Liver (tissue), 9 donors: Measurements from ENCODE around the gene SOAT1. TPM values are rescaled to one million over a fixed set of nuclear protein-coding genes. Genes with fewer than 3 reads are reported as not detected.

Experiments
- DNase-seq: peaks from one replicate; pipeline ENCODE4 v3.0.0-alpha.2; 2017; ENCODE audit warnings: low spot score
- H3K27ac ChIP-seq, 2 donors: one replicate each; pipeline ENCODE4 v1.7.0; 2013; ENCODE audit warnings: inconsistent platforms in 2 of 2, low read length in 2 of 2, control low read depth in 1 of 2, low read depth in 1 of 2, mild to moderate bottlenecking in 1 of 2
- H3K27me3 ChIP-seq, 4 donors: one replicate each; pipeline versions ENCODE4 v1.6.1 to v1.7.0; 2013; ENCODE audit warnings: low read length in 3 of 4, inconsistent platforms in 1 of 4, mild to moderate bottlenecking in 1 of 4, moderate library complexity in 1 of 4; ENCODE audit not compliant: control insufficient read depth in 4 of 4, insufficient read depth in 4 of 4
- H3K36me3 ChIP-seq, 4 donors: one replicate each; pipeline versions ENCODE4 v1.6.1 to v1.7.0; 2013; ENCODE audit warnings: low read length in 3 of 4, mild to moderate bottlenecking in 3 of 4, low read depth in 1 of 4, moderate library complexity in 1 of 4; ENCODE audit not compliant: control insufficient read depth in 4 of 4, insufficient read depth in 3 of 4
- H3K4me1 ChIP-seq, 4 donors: one replicate each; pipeline versions ENCODE4 v1.6.1 to v1.7.0; 2013; ENCODE audit warnings: low read length in 3 of 4, mild to moderate bottlenecking in 3 of 4, moderate library complexity in 1 of 4; ENCODE audit not compliant: control insufficient read depth in 4 of 4, insufficient read depth in 4 of 4
- H3K4me3 ChIP-seq, 3 donors: one replicate each; pipeline versions ENCODE4 v1.6.1 to v1.7.0; 2013; ENCODE audit warnings: low read length in 3 of 3, control low read depth in 1 of 3, low read depth in 1 of 3, mild to moderate bottlenecking in 1 of 3
- H3K9ac ChIP-seq, 2 donors: one replicate each; pipeline ENCODE4 v1.7.0; 2013; ENCODE audit warnings: low read length in 2 of 2, mild to moderate bottlenecking in 2 of 2, moderate library complexity in 2 of 2, control low read depth in 1 of 2, low read depth in 1 of 2
- H3K9me3 ChIP-seq, 4 donors: one replicate each; pipeline versions ENCODE4 v1.6.1 to v1.7.0; 2013; ENCODE audit warnings: low read length in 3 of 4; ENCODE audit not compliant: control insufficient read depth in 4 of 4
- EGR1 ChIP-seq, 2 donors: IDR thresholded peaks; 2 replicates each; pipeline ENCODE4 v1.6.1; 2016 to 2018; ENCODE audit warnings: antibody characterized with exemption in 2 of 2, low read depth in 2 of 2
- FOXA2 ChIP-seq: IDR thresholded peaks from 2 replicates; pipeline ENCODE4 v1.6.1; 2016; ENCODE audit warnings: antibody characterized with exemption
- GABPA ChIP-seq, 2 donors: IDR thresholded peaks in 1 of 2; conservative IDR thresholded peaks in 1 of 2; 2 replicates each; pipeline ENCODE4 v1.6.1; 2016; ENCODE audit warnings: antibody characterized with exemption in 2 of 2, mild to moderate bottlenecking in 1 of 2, moderate library complexity in 1 of 2
- HNF4A ChIP-seq, 2 donors: conservative IDR thresholded peaks; 2 replicates each; pipeline ENCODE4 v1.6.1; 2016; ENCODE audit warnings: antibody characterized with exemption in 2 of 2, mild to moderate bottlenecking in 2 of 2
- HNF4G ChIP-seq: IDR thresholded peaks from 2 replicates; pipeline ENCODE4 v1.6.1; 2016; ENCODE audit warnings: antibody characterized with exemption
- JUND ChIP-seq, 2 donors: IDR thresholded peaks; 2 replicates each; pipeline ENCODE4 v1.6.1; 2016; ENCODE audit warnings: antibody characterized with exemption in 2 of 2
- NR2F2 ChIP-seq: IDR thresholded peaks from 2 replicates; pipeline ENCODE4 v1.6.1; 2016; ENCODE audit warnings: antibody characterized with exemption
- RAD21 ChIP-seq, 2 donors: IDR thresholded peaks; 2 replicates each; pipeline ENCODE4 v1.6.1; 2016; ENCODE audit warnings: antibody characterized with exemption in 2 of 2, mild to moderate bottlenecking in 2 of 2
- RXRA ChIP-seq, 2 donors: IDR thresholded peaks; 2 replicates each; pipeline ENCODE4 v1.6.1; 2017 to 2018; ENCODE audit warnings: antibody characterized with exemption in 2 of 2, mild to moderate bottlenecking in 1 of 2
- SP1 ChIP-seq: IDR thresholded peaks from 2 replicates; pipeline ENCODE4 v1.6.1; 2018; ENCODE audit warnings: antibody characterized with exemption, mild to moderate bottlenecking
- TAF1 ChIP-seq: conservative IDR thresholded peaks from 2 replicates; pipeline ENCODE4 v1.6.1; 2016; ENCODE audit warnings: antibody characterized with exemption, mild to moderate bottlenecking
- YY1 ChIP-seq: IDR thresholded peaks from 2 replicates; pipeline ENCODE4 v1.6.1; 2016; ENCODE audit warnings: antibody characterized with exemption, mild to moderate bottlenecking
- WGBS: extraction: QIAGEN DNeasy Blood & Tissue Kit; methylation state at CpG from one replicate; pipeline ENCODE4 v1.1.7; 2013; 5-methylcytosine and 5-hydroxymethylcytosine counted together
- polyA plus RNA-seq, 2 donors: library from polyadenylated mRNA; stranded (reverse) in 1 of 2; unstranded in 1 of 2; fragments of 200-250 nt in 1 of 2; fragments of >200 nt in 1 of 2; fragmentation: Nextera tagmentation in 1 of 2; extraction: Ambion mirVana in 1 of 2; gene quantifications; one replicate each; pipeline versions ENCODE4 v1.2.1 to v1.2.3, GENCODE V29; 2013 to 2015
- total RNA-seq, 2 donors: library from RNA; depleted of rRNA; stranded (reverse); fragments of >200 nt; gene quantifications; one replicate each; pipeline ENCODE4 v1.2.3, GENCODE V29; 2014
- TF ChIP-seq, protein P1 (sequence below): IDR thresholded peaks from 2 replicates; pipeline ENCODE4 v1.6.1; 2016; ENCODE audit warnings: antibody characterized with exemption
- TF ChIP-seq, protein P2 (sequence below): fragments of 150-350 bp; IDR thresholded peaks from 2 replicates; pipeline ENCODE4 v1.5.1; 2017; ENCODE audit warnings: improper control_type of control experiment, low read depth, low read length; ENCODE audit not compliant: missing input control
- TF ChIP-seq, protein P3 (sequence below): IDR thresholded peaks from 2 replicates; pipeline ENCODE4 v1.6.1; 2016; ENCODE audit warnings: antibody characterized with exemption
- TF ChIP-seq, protein P4 (sequence below): IDR thresholded peaks from 2 replicates; pipeline ENCODE4 v1.6.1; 2016; ENCODE audit warnings: antibody characterized with exemption
- TF ChIP-seq, protein P5 (sequence below): IDR thresholded peaks from 2 replicates; pipeline ENCODE4 v1.6.1; 2016; ENCODE audit warnings: antibody characterized with exemption, mild to moderate bottlenecking
- donor health status: healthy.
- donor health status: healthy.
- donor health status: healthy.
- donor health status: healthy.
- donor health status: healthy.

Gene SOAT1
- total and polyA plus RNA-seq, 4 donors = 4.3 to 14.0 (median 9.3) TPM

DNA sequence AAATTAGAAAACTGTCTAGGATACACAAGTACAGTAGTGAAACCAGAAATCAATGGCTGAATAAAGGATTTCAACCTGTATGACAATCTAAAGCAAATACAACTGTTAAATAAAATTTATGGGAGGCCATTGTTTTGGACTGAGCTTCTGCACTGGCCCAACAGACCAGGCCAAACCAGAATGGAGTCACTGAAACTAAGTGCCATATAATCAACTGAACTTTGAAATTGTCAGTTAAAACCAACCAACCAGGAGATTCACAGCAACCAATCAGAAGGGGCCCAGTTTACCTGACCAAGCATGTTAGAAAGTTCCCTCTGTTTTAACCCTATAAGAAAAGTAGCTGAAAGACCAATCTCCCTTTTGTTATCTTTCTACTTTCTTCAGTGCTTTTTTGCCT, 30.5 kb upstream of the SOAT1 start:
- no peak for TF ChIP-seq SP1
- TF ChIP-seq, protein P1, sequence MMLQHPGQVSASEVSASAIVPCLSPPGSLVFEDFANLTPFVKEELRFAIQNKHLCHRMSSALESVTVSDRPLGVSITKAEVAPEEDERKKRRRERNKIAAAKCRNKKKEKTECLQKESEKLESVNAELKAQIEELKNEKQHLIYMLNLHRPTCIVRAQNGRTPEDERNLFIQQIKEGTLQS = no peak
- TF ChIP-seq, protein P2, sequence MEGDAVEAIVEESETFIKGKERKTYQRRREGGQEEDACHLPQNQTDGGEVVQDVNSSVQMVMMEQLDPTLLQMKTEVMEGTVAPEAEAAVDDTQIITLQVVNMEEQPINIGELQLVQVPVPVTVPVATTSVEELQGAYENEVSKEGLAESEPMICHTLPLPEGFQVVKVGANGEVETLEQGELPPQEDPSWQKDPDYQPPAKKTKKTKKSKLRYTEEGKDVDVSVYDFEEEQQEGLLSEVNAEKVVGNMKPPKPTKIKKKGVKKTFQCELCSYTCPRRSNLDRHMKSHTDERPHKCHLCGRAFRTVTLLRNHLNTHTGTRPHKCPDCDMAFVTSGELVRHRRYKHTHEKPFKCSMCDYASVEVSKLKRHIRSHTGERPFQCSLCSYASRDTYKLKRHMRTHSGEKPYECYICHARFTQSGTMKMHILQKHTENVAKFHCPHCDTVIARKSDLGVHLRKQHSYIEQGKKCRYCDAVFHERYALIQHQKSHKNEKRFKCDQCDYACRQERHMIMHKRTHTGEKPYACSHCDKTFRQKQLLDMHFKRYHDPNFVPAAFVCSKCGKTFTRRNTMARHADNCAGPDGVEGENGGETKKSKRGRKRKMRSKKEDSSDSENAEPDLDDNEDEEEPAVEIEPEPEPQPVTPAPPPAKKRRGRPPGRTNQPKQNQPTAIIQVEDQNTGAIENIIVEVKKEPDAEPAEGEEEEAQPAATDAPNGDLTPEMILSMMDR = no peak
- TF ChIP-seq HNF4G = no peak
- no peak for TF ChIP-seq RAD21 (IDR thresholded peaks at IDR 0.05)
- TF ChIP-seq, protein P3, sequence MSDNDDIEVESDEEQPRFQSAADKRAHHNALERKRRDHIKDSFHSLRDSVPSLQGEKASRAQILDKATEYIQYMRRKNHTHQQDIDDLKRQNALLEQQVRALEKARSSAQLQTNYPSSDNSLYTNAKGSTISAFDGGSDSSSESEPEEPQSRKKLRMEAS = no peak
- TF ChIP-seq YY1 = no peak
- no peak for TF ChIP-seq EGR1 (IDR thresholded peaks at IDR 0.05; ENCODE audit: low read depth in 2 of 2)
- TF ChIP-seq TAF1 = no peak
- H3K9me3 ChIP-seq = no peaks in the 10 kb centered on the region
- H3K9ac ChIP-seq = no peak overlapping the region
- no peak for DNase-seq
- H3K27me3 ChIP-seq = no peaks in the 10 kb centered on the region
- no peak overlapping the region for H3K27ac ChIP-seq
- H3K36me3 ChIP-seq = no peaks in the 10 kb centered on the region
- no peaks in the 10 kb centered on the region for H3K4me1 ChIP-seq
- no peak overlapping the region for H3K4me3 ChIP-seq

DNA sequence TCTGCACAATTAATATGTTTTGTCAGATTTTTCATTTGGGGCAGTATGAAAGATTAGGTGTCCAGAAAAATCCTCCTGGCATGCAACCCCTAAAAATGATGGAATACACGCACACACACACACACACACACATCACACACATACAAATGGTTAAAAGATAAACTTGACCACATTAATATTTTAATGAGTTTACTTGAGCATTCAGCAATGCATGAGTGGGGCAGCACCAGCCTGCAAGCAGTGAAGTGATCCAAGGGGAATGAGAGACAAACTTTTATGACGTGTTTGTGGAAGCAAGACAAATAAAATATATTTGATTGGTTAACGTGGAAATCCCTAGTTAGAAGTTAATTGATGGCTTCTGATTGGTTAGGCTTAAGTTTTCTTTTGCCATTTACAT, 29.1 kb upstream of the SOAT1 start:
- H3K27me3 ChIP-seq = no peaks in the 10 kb centered on the region
- no peak overlapping the region for H3K27ac ChIP-seq
- DNase-seq = no peak
- WGBS = 72% methylated on average over 3 of the region's 3 CpGs
- H3K4me1 ChIP-seq = no peaks in the 10 kb centered on the region
- TF ChIP-seq NR2F2 (no peak), YY1 (no peak)
- TF ChIP-seq, protein P4, sequence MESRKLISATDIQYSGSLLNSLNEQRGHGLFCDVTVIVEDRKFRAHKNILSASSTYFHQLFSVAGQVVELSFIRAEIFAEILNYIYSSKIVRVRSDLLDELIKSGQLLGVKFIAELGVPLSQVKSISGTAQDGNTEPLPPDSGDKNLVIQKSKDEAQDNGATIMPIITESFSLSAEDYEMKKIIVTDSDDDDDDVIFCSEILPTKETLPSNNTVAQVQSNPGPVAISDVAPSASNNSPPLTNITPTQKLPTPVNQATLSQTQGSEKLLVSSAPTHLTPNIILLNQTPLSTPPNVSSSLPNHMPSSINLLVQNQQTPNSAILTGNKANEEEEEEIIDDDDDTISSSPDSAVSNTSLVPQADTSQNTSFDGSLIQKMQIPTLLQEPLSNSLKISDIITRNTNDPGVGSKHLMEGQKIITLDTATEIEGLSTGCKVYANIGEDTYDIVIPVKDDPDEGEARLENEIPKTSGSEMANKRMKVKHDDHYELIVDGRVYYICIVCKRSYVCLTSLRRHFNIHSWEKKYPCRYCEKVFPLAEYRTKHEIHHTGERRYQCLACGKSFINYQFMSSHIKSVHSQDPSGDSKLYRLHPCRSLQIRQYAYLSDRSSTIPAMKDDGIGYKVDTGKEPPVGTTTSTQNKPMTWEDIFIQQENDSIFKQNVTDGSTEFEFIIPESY = no peak
- H3K9ac ChIP-seq = no peak overlapping the region
- H3K9me3 ChIP-seq = no peaks in the 10 kb centered on the region
- H3K36me3 ChIP-seq = no peaks in the 10 kb centered on the region
- no peak overlapping the region for H3K4me3 ChIP-seq

DNA sequence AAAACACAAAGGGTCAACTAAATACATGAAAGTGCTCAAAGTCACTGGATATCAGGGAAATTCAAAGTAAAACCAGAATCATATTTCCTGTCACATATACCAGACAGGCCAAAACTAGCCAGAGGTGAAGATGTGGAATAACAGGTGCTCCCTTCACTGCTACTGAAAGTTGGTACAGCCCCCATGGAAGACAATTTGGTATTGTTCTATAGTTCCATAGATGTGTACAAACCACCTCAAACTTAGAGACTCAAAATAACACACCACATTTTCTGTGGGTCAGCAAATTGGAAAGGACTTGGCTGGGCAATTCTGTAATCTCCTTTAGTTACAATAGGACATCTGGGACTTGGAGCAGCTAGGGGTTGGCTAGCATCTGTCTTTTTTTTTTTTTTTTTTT, 24.5 kb upstream of the SOAT1 start:
- H3K27ac ChIP-seq = no peak overlapping the region
- H3K9ac ChIP-seq = no peak overlapping the region
- TF ChIP-seq GABPA (IDR thresholded peaks at IDR 0.05 in 1 of 2, conservative IDR thresholded peaks at IDR 0.05 in 1 of 2) = no peak
- TF ChIP-seq FOXA2 = no peak
- no peak for TF ChIP-seq YY1
- no peak for TF ChIP-seq HNF4G
- TF ChIP-seq, protein P5, sequence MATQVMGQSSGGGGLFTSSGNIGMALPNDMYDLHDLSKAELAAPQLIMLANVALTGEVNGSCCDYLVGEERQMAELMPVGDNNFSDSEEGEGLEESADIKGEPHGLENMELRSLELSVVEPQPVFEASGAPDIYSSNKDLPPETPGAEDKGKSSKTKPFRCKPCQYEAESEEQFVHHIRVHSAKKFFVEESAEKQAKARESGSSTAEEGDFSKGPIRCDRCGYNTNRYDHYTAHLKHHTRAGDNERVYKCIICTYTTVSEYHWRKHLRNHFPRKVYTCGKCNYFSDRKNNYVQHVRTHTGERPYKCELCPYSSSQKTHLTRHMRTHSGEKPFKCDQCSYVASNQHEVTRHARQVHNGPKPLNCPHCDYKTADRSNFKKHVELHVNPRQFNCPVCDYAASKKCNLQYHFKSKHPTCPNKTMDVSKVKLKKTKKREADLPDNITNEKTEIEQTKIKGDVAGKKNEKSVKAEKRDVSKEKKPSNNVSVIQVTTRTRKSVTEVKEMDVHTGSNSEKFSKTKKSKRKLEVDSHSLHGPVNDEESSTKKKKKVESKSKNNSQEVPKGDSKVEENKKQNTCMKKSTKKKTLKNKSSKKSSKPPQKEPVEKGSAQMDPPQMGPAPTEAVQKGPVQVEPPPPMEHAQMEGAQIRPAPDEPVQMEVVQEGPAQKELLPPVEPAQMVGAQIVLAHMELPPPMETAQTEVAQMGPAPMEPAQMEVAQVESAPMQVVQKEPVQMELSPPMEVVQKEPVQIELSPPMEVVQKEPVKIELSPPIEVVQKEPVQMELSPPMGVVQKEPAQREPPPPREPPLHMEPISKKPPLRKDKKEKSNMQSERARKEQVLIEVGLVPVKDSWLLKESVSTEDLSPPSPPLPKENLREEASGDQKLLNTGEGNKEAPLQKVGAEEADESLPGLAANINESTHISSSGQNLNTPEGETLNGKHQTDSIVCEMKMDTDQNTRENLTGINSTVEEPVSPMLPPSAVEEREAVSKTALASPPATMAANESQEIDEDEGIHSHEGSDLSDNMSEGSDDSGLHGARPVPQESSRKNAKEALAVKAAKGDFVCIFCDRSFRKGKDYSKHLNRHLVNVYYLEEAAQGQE = no peak
- TF ChIP-seq, protein P2 = no peak
- TF ChIP-seq, protein P1 = no peak
- no peak for TF ChIP-seq JUND (IDR thresholded peaks at IDR 0.05)
- TF ChIP-seq RAD21 (IDR thresholded peaks at IDR 0.05) = no peak
- no peak for TF ChIP-seq SP1
- TF ChIP-seq NR2F2 = no peak
- no peak for TF ChIP-seq HNF4A (conservative IDR thresholded peaks at IDR 0.05)
- TF ChIP-seq RXRA (IDR thresholded peaks at IDR 0.05) = no peak
- no peak for TF ChIP-seq EGR1 (IDR thresholded peaks at IDR 0.05; ENCODE audit: low read depth in 2 of 2)
- no peak overlapping the region for H3K4me3 ChIP-seq
- no peaks in the 10 kb centered on the region for H3K9me3 ChIP-seq
- H3K27me3 ChIP-seq = no peaks in the 10 kb centered on the region
- H3K36me3 ChIP-seq = no peaks in the 10 kb centered on the region
- no peak for DNase-seq
- H3K4me1 ChIP-seq = no peaks in the 10 kb centered on the region
